AG04449 (cell line): Measurements from ENCODE around the gene PPHLN1.
"Not testable (repeated sequence)": the region's sequence is repeated elsewhere in the genome, so short reads cannot be mapped to it uniquely, and the experiment has no call there.

Source experiments
- CTCF ChIA-PET: fragments of 350-600 bp; formaldehyde crosslinking; extraction: SDS; loops from one replicate; lab custom pipeline; 2021; ENCODE audit warnings: antibody characterized with exemption; lab: Yijun Ruan, JAX
- POLR2A ChIA-PET: fragments of 400-600, 350-600 bp; formaldehyde crosslinking; extraction: SDS; loops from one replicate; lab custom pipeline; 2020; ENCODE audit warnings: antibody characterized with exemption, inconsistent platforms; lab: Yijun Ruan, JAX
- DNase-seq: peaks from one replicate; pipeline ENCODE4 v3.0.0-alpha.2; 2010; ENCODE audit warnings: low read depth, low spot score
- H3K4me3 ChIP-seq: 2 replicates; pipeline ENCODE4 v1.5.1; 2011; ENCODE audit warnings: low read depth, mild to moderate bottlenecking, control low read depth, low read length
- TF ChIP-seq, protein P1 (sequence below): IDR thresholded peaks from one replicate; pipeline ENCODE4 v1.5.1; 2011; ENCODE audit warnings: mild to moderate bottlenecking, moderate library complexity, low read length, control low read depth, inconsistent platforms; ENCODE audit not compliant: insufficient read depth; ENCODE audit errors: missing control alignments

PPHLN1 gene

GRCh38 chr12:42386308-42386707 lies 60.3 kb downstream of the PPHLN1 start:
- no peak overlapping the region for H3K4me3 ChIP-seq
- TF ChIP-seq, protein P1, sequence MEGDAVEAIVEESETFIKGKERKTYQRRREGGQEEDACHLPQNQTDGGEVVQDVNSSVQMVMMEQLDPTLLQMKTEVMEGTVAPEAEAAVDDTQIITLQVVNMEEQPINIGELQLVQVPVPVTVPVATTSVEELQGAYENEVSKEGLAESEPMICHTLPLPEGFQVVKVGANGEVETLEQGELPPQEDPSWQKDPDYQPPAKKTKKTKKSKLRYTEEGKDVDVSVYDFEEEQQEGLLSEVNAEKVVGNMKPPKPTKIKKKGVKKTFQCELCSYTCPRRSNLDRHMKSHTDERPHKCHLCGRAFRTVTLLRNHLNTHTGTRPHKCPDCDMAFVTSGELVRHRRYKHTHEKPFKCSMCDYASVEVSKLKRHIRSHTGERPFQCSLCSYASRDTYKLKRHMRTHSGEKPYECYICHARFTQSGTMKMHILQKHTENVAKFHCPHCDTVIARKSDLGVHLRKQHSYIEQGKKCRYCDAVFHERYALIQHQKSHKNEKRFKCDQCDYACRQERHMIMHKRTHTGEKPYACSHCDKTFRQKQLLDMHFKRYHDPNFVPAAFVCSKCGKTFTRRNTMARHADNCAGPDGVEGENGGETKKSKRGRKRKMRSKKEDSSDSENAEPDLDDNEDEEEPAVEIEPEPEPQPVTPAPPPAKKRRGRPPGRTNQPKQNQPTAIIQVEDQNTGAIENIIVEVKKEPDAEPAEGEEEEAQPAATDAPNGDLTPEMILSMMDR, result no peak
- no peak for DNase-seq
- ChIA-PET CTCF (interaction anchor here (1.8 to 9.4 kb wide), 2 partner anchors 11 to 15 kb away, joined by 4 to 103 read pairs; no protein-coding TSS in a partner anchor), POLR2A (no interaction called here)

- DNase-seq, POLR2A ChIA-PET, H3K4me3 ChIP-seq: not testable (repeated sequence)
- CTCF ChIA-PET, result interaction anchor here (9.4 kb wide), 1 partner anchor 17 kb away, joined by 103 read pairs; no protein-coding TSS in a partner anchor
Observed at GRCh38 chr12:42388086-42388485, 62.1 kb downstream of the PPHLN1 start.

DNA sequence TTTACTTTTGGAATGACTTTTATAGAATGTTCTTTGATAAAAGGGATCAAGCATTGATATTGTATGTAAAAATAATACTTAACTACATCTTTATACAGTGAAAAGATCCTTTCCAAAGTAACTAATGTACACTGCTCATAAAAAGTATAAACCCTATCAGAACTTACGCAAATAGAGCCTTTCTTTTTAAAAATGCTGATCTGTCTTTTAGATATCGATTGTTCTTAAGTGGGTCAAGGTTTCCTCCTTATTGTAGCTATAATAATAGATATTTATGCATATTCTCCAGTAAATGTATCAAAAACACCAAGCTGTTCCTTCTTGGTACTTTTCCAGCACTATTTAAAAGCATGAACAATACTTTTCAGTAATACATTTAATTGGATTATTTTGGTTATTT lies 68.5 kb downstream of the PPHLN1 start:
- H3K4me3 ChIP-seq, result no peak overlapping the region
- ChIA-PET POLR2A (no interaction called here), CTCF (interaction anchor here (1.1 to 2.2 kb wide), 3 partner anchors 11 to 175 kb away, joined by 4 to 8 read pairs (median 4); no protein-coding TSS in a partner anchor)
- TF ChIP-seq, protein P1, result no peak
- DNase-seq, result no peak

DNA sequence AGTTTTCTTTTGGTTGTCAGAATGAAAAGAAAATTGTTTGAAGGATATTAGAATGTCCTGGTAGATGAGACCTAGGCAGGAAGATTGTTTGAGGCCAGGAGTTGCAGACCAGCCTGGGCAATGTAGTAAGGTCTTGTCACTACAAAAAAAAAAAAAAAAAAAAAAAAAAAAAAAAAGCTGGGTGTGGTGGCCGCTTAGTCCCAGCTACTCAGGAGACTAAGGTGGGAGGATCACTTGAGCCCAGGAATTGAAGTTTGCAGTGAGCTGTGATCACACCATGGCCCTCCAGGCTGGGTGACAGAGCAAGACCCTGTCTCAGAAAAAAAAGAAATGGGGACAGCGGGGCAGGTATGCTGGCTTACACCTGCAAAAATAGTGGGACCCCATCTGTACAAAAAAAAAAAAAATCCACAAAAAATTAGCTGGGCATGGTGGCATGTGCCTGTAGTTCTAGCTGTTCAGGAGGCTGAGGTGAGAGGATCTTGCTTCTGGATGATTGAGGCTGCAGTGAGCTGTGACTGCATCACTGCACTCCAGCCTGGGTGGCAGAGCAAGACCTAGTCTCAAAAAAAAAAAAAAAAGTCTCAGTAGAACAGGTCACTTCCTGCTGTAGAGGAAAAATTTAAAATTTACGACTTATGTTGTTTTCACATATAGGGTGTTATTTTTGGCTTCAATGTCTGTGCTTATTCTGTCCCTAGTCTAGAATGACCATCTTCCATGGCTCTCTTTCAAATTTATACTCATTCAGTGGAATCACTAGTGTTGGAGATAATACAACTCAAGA lies 70.7 kb downstream of the PPHLN1 start:
- H3K4me3 ChIP-seq, result no peak overlapping the region
- DNase-seq, result no peak
- TF ChIP-seq, protein P1, result no peak
- CTCF ChIA-PET, result interaction anchor here (0.9 to 1.4 kb wide), 4 partner anchors 10 to 173 kb away, joined by 3 to 5 read pairs (median 4); no protein-coding TSS in a partner anchor
- POLR2A ChIA-PET, result no interaction called here

DNA sequence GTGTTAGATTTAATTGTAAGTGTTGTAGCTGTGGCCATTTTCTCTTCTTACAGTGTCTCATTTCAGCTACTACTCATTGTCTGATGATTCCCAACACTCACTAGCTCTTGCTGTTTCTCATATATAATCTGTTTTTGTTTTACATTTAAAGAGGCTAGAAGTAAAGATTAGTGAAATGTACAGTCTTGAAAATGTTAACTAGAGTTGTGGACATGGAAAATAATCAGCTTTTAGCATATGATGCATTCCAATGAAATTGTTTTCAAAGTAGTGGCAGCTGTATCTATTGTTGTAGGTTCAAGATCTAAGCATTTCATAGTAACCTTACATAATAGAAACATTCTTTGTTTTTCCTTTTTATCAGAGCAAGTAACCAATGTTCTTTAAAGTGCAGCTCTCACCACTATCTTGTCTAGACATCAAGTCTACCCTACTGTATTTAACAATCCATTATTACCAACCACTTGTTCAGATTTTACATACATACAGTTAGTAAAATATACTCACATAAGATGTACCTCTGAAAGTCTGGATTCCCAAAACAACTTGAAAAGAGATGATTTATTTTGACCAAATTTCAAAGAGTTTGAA lies 76.9 kb downstream of the PPHLN1 start:
- POLR2A ChIA-PET, result no interaction called here

DNA sequence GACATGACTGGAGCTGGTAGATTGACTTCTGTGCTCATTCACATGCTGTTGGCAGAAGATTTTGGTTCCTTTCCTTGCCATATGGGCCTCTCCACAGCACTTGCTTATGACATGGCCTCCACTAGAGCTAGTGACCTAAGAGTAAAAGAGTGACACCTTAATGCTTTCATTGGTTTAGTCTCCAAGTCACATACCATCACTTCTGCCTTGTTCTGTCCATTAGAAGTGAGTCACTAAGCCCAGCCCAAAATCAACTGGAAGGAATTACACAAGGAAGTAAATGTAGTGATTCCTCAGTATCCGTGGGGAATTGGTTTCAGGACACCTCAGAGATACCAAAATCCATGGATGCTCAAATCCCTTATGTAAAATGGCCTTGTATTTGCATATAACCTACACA lies 81.3 kb downstream of the PPHLN1 start:
- no peak for DNase-seq
- POLR2A ChIA-PET, result no interaction called here
- CTCF ChIA-PET, result interaction anchor here (1.3 kb wide), 1 partner anchor 35 kb away, joined by 8 read pairs; no protein-coding TSS in a partner anchor
- TF ChIP-seq, protein P1, result no peak
- H3K4me3 ChIP-seq, result no peak overlapping the region

More for the DNA sequence above, 76.9 kb downstream of the PPHLN1 start:
- H3K4me3 ChIP-seq, result no peak overlapping the region
- CTCF ChIA-PET, result interaction anchor here (1.0 to 2.6 kb wide), 3 partner anchors 25 to 30 kb away, joined by 3 to 22 read pairs (median 3); no protein-coding TSS in a partner anchor
- TF ChIP-seq, protein P1, result no peak
- DNase-seq, result no peak
